ENCODE measurements around the gene TBK1.
"Not testable (repeated sequence)": the region's sequence is repeated elsewhere in the genome, so short reads cannot be mapped to it uniquely, and the experiment has no call there.

TBK1 gene

DNA sequence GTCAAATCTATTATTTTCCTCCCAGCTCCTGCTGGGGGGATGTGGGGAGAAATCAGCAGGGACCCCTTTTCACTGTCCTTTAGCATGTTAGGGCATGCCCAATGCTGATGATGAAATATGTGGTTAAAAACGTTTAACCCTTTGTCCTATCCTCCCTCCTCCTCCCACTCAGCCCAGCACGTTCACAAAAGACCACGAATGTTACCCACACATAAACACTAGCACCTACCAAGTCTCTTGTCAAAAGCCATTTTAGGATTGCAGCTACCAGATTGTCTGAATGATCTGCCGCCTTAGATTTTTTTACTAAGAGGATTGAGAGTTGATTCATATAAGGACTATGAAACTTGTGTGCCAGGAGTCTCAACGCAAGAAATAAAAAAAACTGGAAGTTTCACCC, 70.4 kb downstream of the TBK1 start:
- H3K4me3 ChIP-seq (ENCODE audit: insufficient read depth, low read depth, low read length), result no peak overlapping the region

DNA sequence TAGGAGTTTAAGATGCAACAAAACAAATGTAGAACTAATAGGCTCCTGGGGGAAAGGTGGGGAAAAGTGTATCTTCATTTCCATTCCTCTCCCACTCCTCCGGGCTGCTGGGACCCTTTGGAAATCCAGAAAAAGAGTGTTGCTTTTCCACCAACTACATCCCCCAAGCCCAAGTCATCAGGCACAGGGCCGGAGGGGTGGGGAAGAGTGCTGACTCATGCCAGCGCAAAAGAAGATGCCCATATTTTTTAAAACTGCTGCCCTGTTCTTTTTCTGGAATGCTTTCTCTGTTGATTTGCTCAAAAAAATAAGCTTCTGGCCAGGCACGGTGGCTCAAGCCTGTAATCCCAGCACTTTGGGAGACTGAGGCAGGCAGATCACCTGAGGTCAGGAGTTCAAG, 70.9 kb downstream of the TBK1 start:
- no peaks in the 10 kb centered on the region for H3K9me3 ChIP-seq (ENCODE audit: control insufficient read depth, low read length)
- no peaks in the 10 kb centered on the region for H3K36me3 ChIP-seq (ENCODE audit: control insufficient read depth, insufficient read depth, low read length)
- no peak overlapping the region for H3K4me3 ChIP-seq (ENCODE audit: insufficient read depth, low read depth, low read length)
- 83% methylated on average over 3 to 4 of the region's 4 CpGs for WGBS, 2 experiments
- H3K27ac ChIP-seq (ENCODE audit: insufficient read depth, low read depth, low read length, poor library complexity, severe bottlenecking), result no peak overlapping the region
- H3K27me3 ChIP-seq (ENCODE audit: control insufficient read depth, insufficient read depth, low read length, poor library complexity, severe bottlenecking), result no peaks in the 10 kb centered on the region
- H3K4me1 ChIP-seq (ENCODE audit: control insufficient read depth, insufficient read depth, low read length), result peaks cover 15% of the 10 kb centered on the region

More for the DNA sequence above, 70.4 kb downstream of the TBK1 start:
- Histone ChIP-seq H3K9me3 (ENCODE audit: control insufficient read depth, low read length) (no peaks in the 10 kb centered on the region), H3K36me3 (ENCODE audit: control insufficient read depth, insufficient read depth, low read length) (no peaks in the 10 kb centered on the region), H3K27ac (ENCODE audit: insufficient read depth, low read depth, low read length, poor library complexity, severe bottlenecking) (no peak overlapping the region), H3K27me3 (ENCODE audit: control insufficient read depth, insufficient read depth, low read length, poor library complexity, severe bottlenecking) (no peaks in the 10 kb centered on the region), H3K4me1 (ENCODE audit: control insufficient read depth, insufficient read depth, low read length) (peaks cover 15% of the 10 kb centered on the region)
- WGBS, 2 experiments, result 18 to 34% methylated on average over 5 of the region's 5 CpGs

DNA sequence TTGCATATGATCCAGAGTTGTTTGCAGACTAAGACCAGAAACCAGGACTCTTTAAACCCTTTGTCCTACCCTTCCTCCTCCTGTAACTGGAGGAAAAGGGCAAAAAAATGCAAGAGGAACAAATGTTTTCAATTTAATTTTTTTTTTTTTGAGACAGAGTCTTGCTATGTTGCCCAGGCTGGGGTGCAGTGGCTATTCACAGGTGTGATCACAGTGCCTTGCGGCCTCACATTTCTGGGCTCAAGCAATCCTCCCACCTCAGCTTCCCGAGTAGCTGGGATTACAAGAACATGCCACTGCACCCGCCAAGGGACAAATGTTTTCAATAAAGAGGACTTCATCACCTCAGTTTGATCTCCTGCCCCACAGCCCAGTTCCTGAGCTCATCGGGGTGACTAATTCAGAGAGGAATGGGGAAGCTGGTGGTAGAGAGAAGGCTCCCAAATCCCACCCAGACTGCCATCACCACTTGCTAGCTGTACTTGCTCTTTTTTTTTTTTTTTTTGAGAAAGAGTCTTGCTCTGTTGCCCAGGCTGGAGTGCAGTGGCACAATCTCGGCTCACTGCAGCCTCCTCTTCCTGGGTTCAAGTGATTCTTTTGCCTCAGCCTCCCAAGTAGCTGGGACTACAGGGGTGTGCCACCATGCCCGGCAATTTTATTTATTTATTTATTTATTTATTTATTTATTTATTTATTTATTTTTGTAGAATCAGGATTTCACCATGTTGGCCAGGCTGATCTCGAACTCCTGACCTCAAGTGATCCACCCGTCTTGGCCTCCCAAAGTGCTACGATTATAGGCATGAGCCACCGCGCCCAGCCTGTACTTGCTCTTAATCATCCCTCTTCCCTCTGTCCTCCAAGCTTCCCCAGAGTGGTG, 71.9 kb downstream of the TBK1 start:
- H3K27me3 ChIP-seq (ENCODE audit: control insufficient read depth, insufficient read depth, low read length, poor library complexity, severe bottlenecking); H3K27ac ChIP-seq (ENCODE audit: insufficient read depth, low read depth, low read length, poor library complexity, severe bottlenecking); H3K36me3 ChIP-seq (ENCODE audit: control insufficient read depth, insufficient read depth, low read length); H3K4me3 ChIP-seq (ENCODE audit: insufficient read depth, low read depth, low read length); H3K9me3 ChIP-seq (ENCODE audit: control insufficient read depth, low read length): not testable (repeated sequence)
- WGBS, 2 experiments, result 94% methylated on average over 10 of the region's 11 CpGs
- H3K4me1 ChIP-seq (ENCODE audit: control insufficient read depth, insufficient read depth, low read length), result peaks cover 15% of the 10 kb centered on the region

DNA sequence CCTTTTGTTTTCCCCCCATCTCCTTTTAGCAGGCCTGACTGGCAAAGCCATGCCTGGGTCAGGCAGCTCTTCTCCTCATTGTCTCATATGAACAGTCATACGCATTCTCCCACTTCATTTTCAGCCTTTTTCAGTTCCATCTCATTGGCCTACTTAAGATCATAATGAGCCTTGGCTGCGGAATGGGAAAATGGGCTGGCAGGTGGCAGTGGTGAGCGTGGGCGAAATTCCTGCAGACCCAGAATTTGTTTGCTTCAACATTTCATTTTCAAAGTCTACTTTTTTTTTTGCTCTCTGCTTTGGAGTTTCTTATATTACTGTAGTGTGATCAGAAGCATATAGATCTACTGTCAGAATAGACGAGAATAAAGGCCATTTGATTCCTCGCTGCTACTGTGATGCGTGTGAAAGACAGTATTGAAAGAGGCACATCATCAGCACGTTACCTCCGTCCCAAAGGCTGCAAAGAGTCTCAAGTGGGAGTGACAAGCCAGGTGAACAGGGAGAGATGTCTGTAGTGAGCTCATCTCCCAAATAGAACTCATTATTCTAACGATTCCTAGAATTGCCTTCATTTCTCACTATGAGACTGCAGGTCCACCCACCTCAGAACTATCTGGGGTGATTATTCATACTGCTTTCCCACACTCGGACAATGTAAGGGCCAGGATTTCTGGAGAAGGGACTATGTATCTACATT, 73.7 kb downstream of the TBK1 start:
- Histone ChIP-seq H3K4me1 (ENCODE audit: control insufficient read depth, insufficient read depth, low read length) (peaks cover 15% of the 10 kb centered on the region), H3K9me3 (ENCODE audit: control insufficient read depth, low read length) (no peaks in the 10 kb centered on the region), H3K27me3 (ENCODE audit: control insufficient read depth, insufficient read depth, low read length, poor library complexity, severe bottlenecking) (no peaks in the 10 kb centered on the region), H3K27ac (ENCODE audit: insufficient read depth, low read depth, low read length, poor library complexity, severe bottlenecking) (no peak overlapping the region), H3K36me3 (ENCODE audit: control insufficient read depth, insufficient read depth, low read length) (no peaks in the 10 kb centered on the region), H3K4me3 (ENCODE audit: insufficient read depth, low read depth, low read length) (no peak overlapping the region)
- WGBS, 2 experiments, result 85 to 90% methylated on average over 10 of the region's 11 CpGs

DNA sequence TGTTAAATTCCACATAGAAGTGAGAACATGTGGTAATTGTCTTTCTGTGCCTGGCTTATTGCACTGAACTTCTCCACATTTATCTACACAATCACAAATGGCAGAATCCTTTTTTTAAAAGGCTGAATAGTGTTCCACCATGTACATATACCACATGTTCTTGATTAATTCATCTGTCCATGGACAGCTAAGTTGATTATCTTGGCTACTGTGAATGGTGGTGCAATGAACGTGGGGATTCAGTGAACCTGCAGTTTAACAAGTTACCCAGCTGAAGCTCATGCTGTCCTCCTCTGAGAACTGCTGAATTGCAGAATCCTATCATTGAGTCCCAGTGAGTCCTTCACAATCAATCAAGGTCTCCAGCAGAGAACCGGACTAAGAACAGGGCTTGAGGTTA, 74.9 kb downstream of the TBK1 start:
- Histone ChIP-seq H3K27ac (ENCODE audit: insufficient read depth, low read depth, low read length, poor library complexity, severe bottlenecking) (no peak overlapping the region), H3K9me3 (ENCODE audit: control insufficient read depth, low read length) (no peaks in the 10 kb centered on the region), H3K36me3 (ENCODE audit: control insufficient read depth, insufficient read depth, low read length) (no peaks in the 10 kb centered on the region), H3K27me3 (ENCODE audit: control insufficient read depth, insufficient read depth, low read length, poor library complexity, severe bottlenecking) (no peaks in the 10 kb centered on the region), H3K4me3 (ENCODE audit: insufficient read depth, low read depth, low read length) (no peak overlapping the region), H3K4me1 (ENCODE audit: control insufficient read depth, insufficient read depth, low read length) (peaks cover 12% of the 10 kb centered on the region)
- WGBS, 2 experiments, result 57 to 58% methylated on average over 2 of the region's 2 CpGs

DNA sequence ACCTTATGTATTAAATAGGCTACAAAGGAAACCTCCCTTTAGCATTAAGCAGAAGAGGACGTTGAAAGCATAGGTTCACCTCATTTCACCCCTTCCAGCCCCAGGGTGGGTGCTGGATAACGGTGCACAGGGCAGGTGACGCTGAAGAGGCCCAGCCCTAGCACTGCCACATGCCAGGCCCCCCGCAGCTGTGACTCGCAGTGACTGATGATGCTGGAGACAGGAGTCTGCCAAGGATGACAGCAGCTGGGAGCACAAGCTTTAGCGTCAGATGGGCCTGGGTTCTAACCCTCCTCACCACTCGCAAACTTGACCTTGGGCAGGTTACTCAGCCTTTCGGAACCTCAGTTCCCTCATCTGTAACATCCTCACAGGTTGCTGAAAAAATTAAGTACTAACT, 76.7 kb downstream of the TBK1 start:
- no peaks in the 10 kb centered on the region for H3K36me3 ChIP-seq (ENCODE audit: control insufficient read depth, insufficient read depth, low read length)
- H3K4me1 ChIP-seq (ENCODE audit: control insufficient read depth, insufficient read depth, low read length), result peaks cover 4% of the 10 kb centered on the region
- H3K27me3 ChIP-seq (ENCODE audit: control insufficient read depth, insufficient read depth, low read length, poor library complexity, severe bottlenecking), result no peaks in the 10 kb centered on the region
- H3K4me3 ChIP-seq (ENCODE audit: insufficient read depth, low read depth, low read length), result no peak overlapping the region
- no peak overlapping the region for H3K27ac ChIP-seq (ENCODE audit: insufficient read depth, low read depth, low read length, poor library complexity, severe bottlenecking)
- no peaks in the 10 kb centered on the region for H3K9me3 ChIP-seq (ENCODE audit: control insufficient read depth, low read length)
- 76 to 78% methylated on average over 8 of the region's 8 CpGs for WGBS, 2 experiments

DNA sequence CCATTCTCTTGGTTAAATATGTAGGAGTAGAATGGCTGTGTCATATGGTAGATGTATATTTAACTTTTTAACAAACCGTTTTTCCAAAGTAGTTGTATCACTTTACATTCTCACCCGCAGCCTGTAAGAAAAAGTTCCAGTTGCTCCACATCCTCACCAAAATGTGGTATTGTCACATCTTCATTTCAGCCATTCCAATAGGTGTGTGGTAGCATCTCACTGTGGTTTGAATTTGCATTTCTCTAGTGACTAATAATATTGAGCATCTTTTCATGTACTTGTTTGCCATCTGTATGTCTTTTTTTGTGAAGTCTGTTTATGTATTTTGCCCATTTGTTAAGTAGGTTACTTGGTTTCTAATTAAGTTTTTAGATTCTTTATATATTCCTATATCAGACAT, 78.6 kb downstream of the TBK1 start:
- Histone ChIP-seq H3K4me3 (ENCODE audit: insufficient read depth, low read depth, low read length) (no peak overlapping the region), H3K9me3 (ENCODE audit: control insufficient read depth, low read length) (no peaks in the 10 kb centered on the region), H3K27me3 (ENCODE audit: control insufficient read depth, insufficient read depth, low read length, poor library complexity, severe bottlenecking) (no peaks in the 10 kb centered on the region), H3K36me3 (ENCODE audit: control insufficient read depth, insufficient read depth, low read length) (no peaks in the 10 kb centered on the region), H3K4me1 (ENCODE audit: control insufficient read depth, insufficient read depth, low read length) (peaks cover 4% of the 10 kb centered on the region), H3K27ac (ENCODE audit: insufficient read depth, low read depth, low read length, poor library complexity, severe bottlenecking) (no peak overlapping the region)
- 84 to 93% methylated on average over 2 of the region's 2 CpGs for WGBS, 2 experiments

DNA sequence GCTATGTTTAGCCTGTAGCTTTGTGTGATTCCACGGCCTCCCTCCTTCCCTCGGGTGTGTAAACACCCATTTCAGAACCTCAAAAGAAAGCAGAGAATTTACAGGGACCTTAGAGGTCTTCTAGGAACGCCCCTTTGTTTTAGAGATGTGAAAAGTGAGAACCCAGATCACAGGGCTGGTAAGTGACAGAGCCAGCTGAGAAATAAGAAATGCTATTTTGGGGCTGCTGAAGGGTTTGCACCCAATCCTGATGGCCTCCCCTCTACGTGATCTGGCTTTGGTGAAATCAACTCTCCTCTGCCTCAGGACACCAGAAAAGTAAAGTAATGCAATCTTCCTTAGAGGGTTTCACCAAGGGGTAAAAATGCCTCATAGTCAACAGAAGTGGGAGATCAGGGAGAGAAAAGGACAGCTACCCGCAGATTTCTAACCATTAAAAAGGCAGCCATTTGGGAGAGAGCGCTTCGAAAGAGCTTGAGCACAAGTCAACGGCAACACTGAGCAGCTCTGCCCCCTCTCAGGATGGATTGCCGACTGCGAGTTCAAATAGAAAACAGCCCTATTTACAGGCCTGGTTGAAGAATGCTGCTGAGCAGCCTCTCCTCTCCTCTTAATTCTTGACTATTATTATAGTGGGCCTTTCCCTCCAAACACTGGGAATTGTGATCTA, 79.9 kb downstream of the TBK1 start:
- H3K27me3 ChIP-seq (ENCODE audit: control insufficient read depth, insufficient read depth, low read length, poor library complexity, severe bottlenecking), result no peaks in the 10 kb centered on the region
- no peak overlapping the region for H3K4me3 ChIP-seq (ENCODE audit: insufficient read depth, low read depth, low read length)
- H3K27ac ChIP-seq (ENCODE audit: insufficient read depth, low read depth, low read length, poor library complexity, severe bottlenecking), result peak overlapping the region; percentile 11
- no peaks in the 10 kb centered on the region for H3K9me3 ChIP-seq (ENCODE audit: control insufficient read depth, low read length)
- H3K4me1 ChIP-seq (ENCODE audit: control insufficient read depth, insufficient read depth, low read length), result peaks cover 4% of the 10 kb centered on the region
- no peaks in the 10 kb centered on the region for H3K36me3 ChIP-seq (ENCODE audit: control insufficient read depth, insufficient read depth, low read length)
- WGBS, 2 experiments, result 64 to 67% methylated on average over 8 to 10 of the region's 10 CpGs

DNA sequence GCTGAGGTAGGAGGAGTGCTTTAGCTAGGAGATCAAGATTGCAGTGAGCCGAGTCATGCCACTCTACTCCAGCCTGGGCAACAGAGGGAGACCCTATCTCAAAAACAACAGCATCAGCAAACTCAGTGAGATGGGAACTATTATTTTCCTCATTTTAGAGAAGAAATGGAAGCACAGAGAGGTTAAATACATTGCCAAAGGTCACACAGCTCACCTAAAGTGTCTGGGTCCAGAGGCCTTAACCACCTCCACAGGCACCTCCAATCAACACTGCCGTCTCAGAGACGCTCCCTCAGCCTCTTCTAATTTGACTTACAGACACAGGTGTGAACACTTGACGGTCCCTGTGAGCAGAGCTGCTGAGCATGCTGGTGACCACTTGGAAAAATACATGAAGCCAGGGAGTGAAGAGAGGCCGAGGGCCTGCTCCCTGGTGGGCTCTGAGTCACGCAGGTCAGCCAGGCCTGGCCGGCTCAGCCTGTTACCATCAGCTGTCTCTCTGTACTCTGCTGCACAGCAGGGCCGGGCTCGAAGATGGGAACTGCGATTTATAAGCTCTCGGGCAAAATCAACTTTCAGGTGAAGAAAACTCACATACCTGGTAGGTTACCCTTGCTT, 80.9 kb downstream of the TBK1 start:
- Histone ChIP-seq H3K9me3 (ENCODE audit: control insufficient read depth, low read length) (no peaks in the 10 kb centered on the region), H3K4me3 (ENCODE audit: insufficient read depth, low read depth, low read length) (no peak overlapping the region), H3K27ac (ENCODE audit: insufficient read depth, low read depth, low read length, poor library complexity, severe bottlenecking) (no peak overlapping the region), H3K36me3 (ENCODE audit: control insufficient read depth, insufficient read depth, low read length) (no peaks in the 10 kb centered on the region), H3K27me3 (ENCODE audit: control insufficient read depth, insufficient read depth, low read length, poor library complexity, severe bottlenecking) (no peaks in the 10 kb centered on the region), H3K4me1 (ENCODE audit: control insufficient read depth, insufficient read depth, low read length) (peaks cover 4% of the 10 kb centered on the region)
- 86 to 89% methylated on average over 11 of the region's 11 CpGs for WGBS, 2 experiments

Measured in ectodermal cell (in vitro differentiated cells).